ENCODE data around the gene GNG11. TPM values are rescaled to one million over a fixed set of nuclear protein-coding genes. Genes with fewer than 3 reads are reported as not detected.

Gene GNG11
- total and polyA plus RNA-seq, 2 of the 13 experiments (the other 11 are each of a cell fraction or from before 2014, with no cell fraction given) = not detected

GRCh38 chr7:93937818-93938217 is 16.3 kb downstream of the GNG11 start:
- no peak for FAIRE-seq
- Histone ChIP-seq H3K79me2 (ENCODE audit: insufficient read depth, low read length) (no peaks in the 10 kb centered on the region), H3K27ac (ENCODE audit: extremely low read length, insufficient read depth, low read length) (no peak overlapping the region), H3K36me3 (replicated peaks in 1 of 2; ENCODE audit: control insufficient read depth in 1 of 2, insufficient read depth in 2 of 2, low read length in 2 of 2) (no peaks in the 10 kb centered on the region), H3K27me3 (ENCODE audit: control insufficient read depth in 1 of 2, insufficient read depth in 2 of 2, low read length in 2 of 2) (no peaks in the 10 kb centered on the region), H3K9me3 (ENCODE audit: low read length) (no peaks in the 10 kb centered on the region), H4K20me1 (ENCODE audit: insufficient read depth, low read length) (no peaks in the 10 kb centered on the region), H2AFZ (ENCODE audit: low read length) (no peak overlapping the region), H3K4me1 (ENCODE audit: insufficient read depth, low read length) (no peaks in the 10 kb centered on the region), H3K4me3 (replicated peaks in 1 of 3; ENCODE audit: insufficient read depth in 1 of 3, low read depth in 2 of 3, low read length in 3 of 3) (no peak overlapping the region), H3K9ac (ENCODE audit: insufficient read depth, low read depth, low read length) (no peak overlapping the region), H3K4me2 (ENCODE audit: low read depth, low read length) (no peak overlapping the region)
- in situ Hi-C loops (cut with HindIII; ENCODE audit: extremely low pct_ligation_motif_present, low pct_unique_long_range_greater_than_20kb) (no loop called here), intact Hi-C loops (cut with micrococcal nuclease; ENCODE audit: unreplicated experiment) (no loop called here)
- BruUV-seq (replicated peaks) = no TSS peak
- POLR2A ChIA-PET = no interaction called here
- CTCF ChIA-PET (ENCODE audit: low intra/inter-chr PET ratio, low total read pairs) = no interaction called here
- ATAC-seq = no peak
- WGBS (ENCODE audit: low lambda C conversion rate) = 42% methylated on average over 1 of the region's 1 CpG
- DNase-seq (ENCODE audit: low spot score) = no peak
- no peak for TF ChIP-seq AKNA (CRISPR knock-in tag; IDR thresholded peaks at IDR 0.05; ENCODE audit: borderline replicate concordance)
- no peak for TF ChIP-seq SKIL (CRISPR knock-in tag; IDR thresholded peaks at IDR 0.05; ENCODE audit: borderline replicate concordance)
- no peak for TF ChIP-seq POLR2AphosphoS2 (IDR thresholded peaks at IDR 0.05; ENCODE audit: low read depth, low read length)
- no peak for TF ChIP-seq ZBED4 (CRISPR knock-in tag; IDR thresholded peaks at IDR 0.05; ENCODE audit: borderline replicate concordance)
- TF ChIP-seq NCOR1 (IDR thresholded peaks at IDR 0.05; ENCODE audit: borderline replicate concordance, low read length) = no peak
- no peak for TF ChIP-seq FIP1L1 (IDR thresholded peaks at IDR 0.05; ENCODE audit: borderline replicate concordance, insufficient read depth, low read depth, low read length)
- no peak for TF ChIP-seq ZNF775 (CRISPR knock-in tag; IDR thresholded peaks at IDR 0.05; ENCODE audit: borderline replicate concordance)
- no peak for TF ChIP-seq ZBTB46 (CRISPR knock-in tag; IDR thresholded peaks at IDR 0.05; ENCODE audit: borderline replicate concordance)
- TF ChIP-seq DNMT3B (CRISPR knock-in tag; conservative IDR thresholded peaks at IDR 0.05) = no peak
